ENCODE measurements around the gene FEM1B. TPM values are rescaled to one million over a fixed set of nuclear protein-coding genes. Genes with fewer than 3 reads are reported as not detected.

Gene FEM1B
- polyA plus RNA-seq, 2 of the 4 experiments (the other 2 are of a cell fraction), result 19.5 to 59.1 TPM

GRCh38 chr15:68341760-68342725, 64.5 kb downstream of the FEM1B start (continued):
- TF ChIP-seq TFCP2L1 (CRISPR knock-in tag; IDR thresholded peaks at IDR 0.05) (no peak), JUNB (IDR thresholded peaks at IDR 0.05) (no peak), RAD21 (conservative IDR thresholded peaks at IDR 0.05 in 1 of 2, IDR thresholded peaks at IDR 0.05 in 1 of 2) (no peak), E2F6 (IDR thresholded peaks at IDR 0.05; ENCODE audit: borderline replicate concordance, low read depth) (no peak), KDM5A (IDR thresholded peaks at IDR 0.05) (no peak), CBX8 (IDR thresholded peaks at IDR 0.05) (no peak), HOXB5 (CRISPR knock-in tag; IDR thresholded peaks at IDR 0.05) (no peak), FOSL2 (IDR thresholded peaks at IDR 0.05) (no peak), FOSL2 (CRISPR knock-in tag; IDR thresholded peaks at IDR 0.05) (no peak)
- TF ChIP-seq, protein P1, sequence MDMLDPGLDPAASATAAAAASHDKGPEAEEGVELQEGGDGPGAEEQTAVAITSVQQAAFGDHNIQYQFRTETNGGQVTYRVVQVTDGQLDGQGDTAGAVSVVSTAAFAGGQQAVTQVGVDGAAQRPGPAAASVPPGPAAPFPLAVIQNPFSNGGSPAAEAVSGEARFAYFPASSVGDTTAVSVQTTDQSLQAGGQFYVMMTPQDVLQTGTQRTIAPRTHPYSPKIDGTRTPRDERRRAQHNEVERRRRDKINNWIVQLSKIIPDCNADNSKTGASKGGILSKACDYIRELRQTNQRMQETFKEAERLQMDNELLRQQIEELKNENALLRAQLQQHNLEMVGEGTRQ (IDR thresholded peaks at IDR 0.05), result no peak

- TF ChIP-seq EHMT2 (IDR thresholded peaks at IDR 0.05; ENCODE audit: low read depth) (no peak), HOXB5 (CRISPR knock-in tag; IDR thresholded peaks at IDR 0.05) (no peak)
- TF ChIP-seq, protein P2, sequence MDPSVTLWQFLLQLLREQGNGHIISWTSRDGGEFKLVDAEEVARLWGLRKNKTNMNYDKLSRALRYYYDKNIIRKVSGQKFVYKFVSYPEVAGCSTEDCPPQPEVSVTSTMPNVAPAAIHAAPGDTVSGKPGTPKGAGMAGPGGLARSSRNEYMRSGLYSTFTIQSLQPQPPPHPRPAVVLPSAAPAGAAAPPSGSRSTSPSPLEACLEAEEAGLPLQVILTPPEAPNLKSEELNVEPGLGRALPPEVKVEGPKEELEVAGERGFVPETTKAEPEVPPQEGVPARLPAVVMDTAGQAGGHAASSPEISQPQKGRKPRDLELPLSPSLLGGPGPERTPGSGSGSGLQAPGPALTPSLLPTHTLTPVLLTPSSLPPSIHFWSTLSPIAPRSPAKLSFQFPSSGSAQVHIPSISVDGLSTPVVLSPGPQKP (IDR thresholded peaks at IDR 0.05; ENCODE audit: low read depth, low read length), result no peak
- ATAC-seq, result no peak
- ChIA-PET CTCF (interaction anchor here (1.0 to 8.6 kb wide), 12 partner anchors 9 to 330 kb away, joined by 3 to 58 read pairs (median 4); no protein-coding TSS in a partner anchor), POLR2A (no interaction called here)
- 80% methylated on average over 14 of the region's 14 CpGs for WGBS (ENCODE audit: missing lambda C conversion rate)
- no peak overlapping the region for H3K27ac ChIP-seq
- no peak overlapping the region for H3K4me3 ChIP-seq
- H3K9me3 ChIP-seq, result no peaks in the 10 kb centered on the region
- FAIRE-seq, result no peak
- no peaks in the 10 kb centered on the region for H3K4me1 ChIP-seq
- no peak overlapping the region for H3K4me2 ChIP-seq
- no peak for DNase-seq (ENCODE audit: low read depth in 1 of 2, low spot score in 1 of 2)
These were observed 66.2 kb downstream of the FEM1B start for GRCh38 chr15:68343579-68344225.

GRCh38 chr15:68344600-68344999, 67.1 kb downstream of the FEM1B start:
- 87% methylated on average over 7 of the region's 7 CpGs for WGBS (ENCODE audit: missing lambda C conversion rate)
- H3K4me1 ChIP-seq, result no peaks in the 10 kb centered on the region
- H3K27ac ChIP-seq, result no peak overlapping the region
- ATAC-seq (no peak), FAIRE-seq (no peak), DNase-seq (ENCODE audit: low read depth in 1 of 2, low spot score in 1 of 2) (no peak)
- ChIA-PET CTCF (interaction anchor here (0.7 to 8.6 kb wide), 9 partner anchors 9 to 319 kb away, joined by 3 to 58 read pairs (median 5); no protein-coding TSS in a partner anchor), POLR2A (no interaction called here)
- no peaks in the 10 kb centered on the region for H3K9me3 ChIP-seq
- H3K4me3 ChIP-seq, result no peak overlapping the region
- TF ChIP-seq MAFK (IDR thresholded peaks at IDR 0.05; ENCODE audit: partially characterized antibody) (no peak), KDM1A (IDR thresholded peaks at IDR 0.05; ENCODE audit: low read depth) (no peak), EHMT2 (IDR thresholded peaks at IDR 0.05; ENCODE audit: low read depth) (no peak), PBX3 (IDR thresholded peaks at IDR 0.05) (no peak), TP53 (CRISPR knock-in tag; IDR thresholded peaks at IDR 0.05) (no peak), GATA3 (IDR thresholded peaks at IDR 0.05; ENCODE audit: borderline replicate concordance) (no peak), ZNF302 (CRISPR knock-in tag; IDR thresholded peaks at IDR 0.05) (no peak), ZSCAN20 (CRISPR knock-in tag; IDR thresholded peaks at IDR 0.05) (no peak), MYC (IDR thresholded peaks at IDR 0.05; ENCODE audit: borderline replicate concordance, low read length) (no peak), HOXB5 (CRISPR knock-in tag; IDR thresholded peaks at IDR 0.05) (no peak), CHD2 (IDR thresholded peaks at IDR 0.05; ENCODE audit: low read length, partially characterized antibody) (no peak), BHLHE40 (IDR thresholded peaks at IDR 0.05; ENCODE audit: low read depth, low read length) (no peak), HOXB13 (CRISPR knock-in tag; IDR thresholded peaks at IDR 0.05; ENCODE audit: low read depth) (no peak)
- TF ChIP-seq, protein P1 (IDR thresholded peaks at IDR 0.05), result no peak
- TF ChIP-seq, protein P3, sequence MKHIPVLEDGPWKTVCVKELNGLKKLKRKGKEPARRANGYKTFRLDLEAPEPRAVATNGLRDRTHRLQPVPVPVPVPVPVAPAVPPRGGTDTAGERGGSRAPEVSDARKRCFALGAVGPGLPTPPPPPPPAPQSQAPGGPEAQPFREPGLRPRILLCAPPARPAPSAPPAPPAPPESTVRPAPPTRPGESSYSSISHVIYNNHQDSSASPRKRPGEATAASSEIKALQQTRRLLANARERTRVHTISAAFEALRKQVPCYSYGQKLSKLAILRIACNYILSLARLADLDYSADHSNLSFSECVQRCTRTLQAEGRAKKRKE (CRISPR knock-in tag; IDR thresholded peaks at IDR 0.05; ENCODE audit: low read depth), result no peak
- TF ChIP-seq, protein P4, sequence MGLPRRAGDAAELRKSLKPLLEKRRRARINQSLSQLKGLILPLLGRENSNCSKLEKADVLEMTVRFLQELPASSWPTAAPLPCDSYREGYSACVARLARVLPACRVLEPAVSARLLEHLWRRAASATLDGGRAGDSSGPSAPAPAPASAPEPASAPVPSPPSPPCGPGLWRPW (IDR thresholded peaks at IDR 0.05), result no peak
- no peak overlapping the region for H3K4me2 ChIP-seq
